ENCODE results near the gene ZNF76. TPM values are rescaled to one million over a fixed set of nuclear protein-coding genes. Genes with fewer than 3 reads are reported as not detected.

ZNF76 gene
- polyA plus RNA-seq, 3 donors, result 17.2 to 25.9 (median 23.3) TPM

- WGBS, 3 donors, result 27 to 86% (median 70%) methylated on average over 1 of the region's 1 CpG
- no peak overlapping the region for H3K27ac ChIP-seq (ENCODE audit: low read depth, low read length)
Measured at GRCh38 chr6:35230950-35231349, 28.6 kb upstream of the ZNF76 start.

- 93 to 99% (median 97%) methylated on average over 7 of the region's 7 CpGs for WGBS, 3 donors
- H3K27ac ChIP-seq (ENCODE audit: low read depth, low read length), result no peak overlapping the region
Measured at GRCh38 chr6:35231563-35231962, 28.0 kb upstream of the ZNF76 start.

GRCh38 chr6:35234901-35235300 is 24.6 kb upstream of the ZNF76 start:
- WGBS, 3 donors, result 72 to 83% (median 72%) methylated on average over 4 of the region's 4 CpGs
- no peak overlapping the region for H3K27ac ChIP-seq (ENCODE audit: low read depth, low read length)

DNA sequence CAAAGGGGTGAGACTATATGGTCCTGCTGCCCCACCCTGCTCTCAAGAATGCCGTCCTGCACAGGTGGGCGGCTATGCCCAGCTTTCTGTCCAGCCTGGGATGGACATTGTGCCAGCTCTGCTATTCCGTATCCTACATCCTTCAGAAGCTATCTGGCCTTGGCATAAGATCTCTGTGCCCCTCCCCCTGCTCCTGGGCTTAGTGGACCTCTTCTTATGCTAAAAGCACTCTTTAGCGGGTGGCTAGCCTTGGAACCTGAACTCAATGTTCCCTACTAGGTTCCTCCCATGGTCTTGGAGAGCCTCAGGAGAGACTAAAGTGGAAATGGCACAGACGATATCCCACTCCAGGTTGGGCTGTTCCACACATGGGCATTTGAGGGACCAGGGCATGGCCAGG is 23.3 kb upstream of the ZNF76 start:
- no peak overlapping the region for H3K27ac ChIP-seq (ENCODE audit: low read depth, low read length)
- WGBS, 3 donors, result 95 to 96% (median 96%) methylated on average over 5 of the region's 5 CpGs

DNA sequence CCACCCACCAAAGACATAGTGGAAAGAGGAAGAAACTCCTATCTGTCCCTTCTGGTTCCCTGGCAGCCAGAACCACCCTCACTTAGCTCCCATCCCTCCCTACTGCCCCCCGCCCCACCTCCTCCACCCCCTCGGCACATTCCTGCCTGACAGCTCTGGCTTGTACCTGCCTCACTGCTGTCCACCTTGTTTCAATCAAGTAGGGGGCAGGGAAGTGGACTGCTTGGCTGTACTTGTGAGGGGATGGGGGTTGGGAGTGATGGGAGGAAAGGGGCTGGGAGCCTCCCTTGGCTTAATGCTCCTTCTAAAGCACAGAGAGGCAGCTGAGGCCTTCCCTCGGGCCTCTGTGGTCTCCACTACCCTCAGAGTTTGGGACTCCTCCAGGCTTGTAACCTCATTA is 22.1 kb upstream of the ZNF76 start:
- no peak overlapping the region for H3K27ac ChIP-seq (ENCODE audit: low read depth, low read length)
- 61 to 73% (median 69%) methylated on average over 3 of the region's 3 CpGs for WGBS, 3 donors

DNA sequence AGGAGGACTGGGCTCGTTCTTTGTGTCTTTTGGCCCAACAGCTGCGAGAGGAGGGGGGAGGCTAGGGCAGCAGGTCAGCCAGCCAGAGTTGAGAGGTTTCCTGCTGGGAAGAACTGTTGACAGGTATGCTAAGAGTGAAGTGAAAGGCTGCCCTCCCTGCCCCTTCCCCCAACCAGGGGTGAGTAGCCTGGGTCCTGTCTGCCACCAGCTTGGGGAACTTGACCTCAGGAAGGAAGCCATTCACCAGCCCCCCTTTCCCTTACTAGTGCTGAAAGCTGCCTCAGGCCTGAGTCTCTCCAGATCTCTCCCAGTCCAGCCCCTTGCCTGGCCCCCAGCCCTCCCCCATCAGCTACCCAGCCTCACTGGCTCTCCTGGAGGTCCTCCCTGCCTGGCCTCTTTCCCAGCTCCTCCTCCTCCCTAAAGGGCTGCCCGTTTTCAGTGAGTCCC is 20.7 kb upstream of the ZNF76 start:
- H3K27ac ChIP-seq (ENCODE audit: low read depth, low read length), result no peak overlapping the region
- 27 to 75% (median 31%) methylated on average over 3 of the region's 3 CpGs for WGBS, 3 donors

DNA sequence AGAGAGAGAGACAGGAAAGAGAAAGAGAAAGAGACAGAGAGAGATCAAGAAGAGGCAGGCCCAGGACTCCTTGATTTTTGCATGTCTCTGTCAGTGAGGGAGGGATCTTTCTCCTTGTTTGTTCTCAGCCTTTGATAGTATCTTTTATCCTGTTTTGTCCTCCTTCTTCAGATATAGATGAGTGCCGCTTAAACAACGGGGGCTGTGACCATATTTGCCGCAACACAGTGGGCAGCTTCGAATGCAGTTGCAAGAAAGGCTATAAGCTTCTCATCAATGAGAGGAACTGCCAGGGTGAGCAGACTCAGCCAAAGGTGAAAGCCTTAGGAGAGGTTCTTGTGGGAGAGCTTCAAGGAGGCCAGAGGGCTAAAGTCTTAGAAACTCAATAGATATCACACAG is 20.0 kb upstream of the ZNF76 start:
- WGBS, 3 donors, result 88 to 93% (median 89%) methylated on average over 4 of the region's 4 CpGs
- H3K27ac ChIP-seq (ENCODE audit: low read depth, low read length), result no peak overlapping the region

GRCh38 chr6:35240838-35241801 is 18.4 kb upstream of the ZNF76 start:
- WGBS, 3 donors, result 43 to 45% (median 44%) methylated on average over 12 of the region's 12 CpGs
- no peak overlapping the region for H3K27ac ChIP-seq (ENCODE audit: low read depth, low read length)

DNA sequence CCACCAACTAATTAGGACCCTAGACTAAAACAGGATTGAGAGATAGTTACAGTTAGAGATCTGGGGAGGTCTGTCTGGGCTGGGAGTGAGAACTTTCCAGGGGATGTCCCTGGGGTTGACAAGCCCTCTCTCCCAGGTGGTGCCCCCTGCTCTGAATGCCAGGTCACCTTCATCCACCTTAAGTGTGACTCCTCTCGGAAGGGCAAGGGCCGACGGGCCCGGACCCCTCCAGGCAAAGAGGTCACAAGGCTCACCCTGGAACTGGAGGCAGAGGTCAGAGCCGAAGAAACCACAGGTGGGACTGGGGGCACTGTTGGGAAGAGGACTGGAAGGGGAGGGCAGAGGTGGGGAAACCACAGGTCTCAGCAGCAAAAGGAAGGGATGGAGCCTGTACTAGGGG is 17.0 kb upstream of the ZNF76 start:
- 88 to 98% (median 93%) methylated on average over 5 of the region's 5 CpGs for WGBS, 3 donors
- no peak overlapping the region for H3K27ac ChIP-seq (ENCODE audit: low read depth, low read length)

- H3K27ac ChIP-seq (ENCODE audit: low read depth, low read length), result no peak overlapping the region
- WGBS, 3 donors, result 97% methylated on average over 13 of the region's 13 CpGs
Measured at GRCh38 chr6:35242906-35243305, 16.6 kb upstream of the ZNF76 start.

DNA sequence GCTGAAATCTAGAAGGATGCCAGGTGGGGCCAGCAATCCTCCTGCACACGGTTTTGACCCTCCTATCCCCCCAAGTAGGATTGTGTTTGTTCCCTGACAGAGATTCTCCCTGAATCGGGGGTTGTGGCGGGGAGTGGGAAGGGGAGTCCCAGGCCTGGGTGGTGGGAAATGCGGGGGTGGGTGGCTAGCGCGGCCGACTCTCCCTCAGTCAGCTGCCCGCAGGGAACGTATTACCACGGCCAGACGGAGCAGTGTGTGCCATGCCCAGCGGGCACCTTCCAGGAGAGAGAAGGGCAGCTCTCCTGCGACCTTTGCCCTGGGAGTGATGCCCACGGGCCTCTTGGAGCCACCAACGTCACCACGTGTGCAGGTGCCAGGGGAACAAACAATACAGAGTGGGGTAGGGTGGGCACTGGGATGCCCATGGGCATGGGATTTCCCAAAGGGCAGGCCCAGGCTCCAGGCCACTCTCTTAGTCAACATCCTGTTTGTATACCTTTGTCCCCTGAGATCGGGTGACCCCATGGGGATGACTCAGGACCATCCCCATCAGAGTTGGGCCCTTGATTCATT is 16.1 kb upstream of the ZNF76 start:
- 70 to 87% (median 86%) methylated on average over 9 to 17 of the region's 17 CpGs for WGBS, 3 donors
- H3K27ac ChIP-seq (ENCODE audit: low read depth, low read length), result no peak overlapping the region

DNA sequence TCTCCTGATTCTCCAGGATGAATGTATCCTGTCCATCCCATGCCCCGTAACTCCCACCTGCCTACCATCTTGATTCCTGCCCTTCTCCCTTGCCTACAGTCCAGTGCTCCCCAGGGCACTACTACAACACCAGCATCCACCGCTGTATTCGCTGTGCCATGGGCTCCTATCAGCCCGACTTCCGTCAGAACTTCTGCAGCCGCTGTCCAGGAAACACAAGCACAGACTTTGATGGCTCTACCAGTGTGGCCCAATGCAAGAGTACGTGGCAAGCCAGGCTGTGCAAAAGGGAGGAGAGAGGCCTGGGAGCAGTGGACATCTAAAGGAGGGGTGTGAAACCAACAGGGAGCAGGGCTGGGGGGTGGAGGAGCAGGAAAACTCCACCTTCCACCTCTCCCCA is 15.0 kb upstream of the ZNF76 start:
- H3K27ac ChIP-seq (ENCODE audit: low read depth, low read length), result no peak overlapping the region
- 95 to 97% (median 95%) methylated on average over 7 of the region's 7 CpGs for WGBS, 3 donors

DNA sequence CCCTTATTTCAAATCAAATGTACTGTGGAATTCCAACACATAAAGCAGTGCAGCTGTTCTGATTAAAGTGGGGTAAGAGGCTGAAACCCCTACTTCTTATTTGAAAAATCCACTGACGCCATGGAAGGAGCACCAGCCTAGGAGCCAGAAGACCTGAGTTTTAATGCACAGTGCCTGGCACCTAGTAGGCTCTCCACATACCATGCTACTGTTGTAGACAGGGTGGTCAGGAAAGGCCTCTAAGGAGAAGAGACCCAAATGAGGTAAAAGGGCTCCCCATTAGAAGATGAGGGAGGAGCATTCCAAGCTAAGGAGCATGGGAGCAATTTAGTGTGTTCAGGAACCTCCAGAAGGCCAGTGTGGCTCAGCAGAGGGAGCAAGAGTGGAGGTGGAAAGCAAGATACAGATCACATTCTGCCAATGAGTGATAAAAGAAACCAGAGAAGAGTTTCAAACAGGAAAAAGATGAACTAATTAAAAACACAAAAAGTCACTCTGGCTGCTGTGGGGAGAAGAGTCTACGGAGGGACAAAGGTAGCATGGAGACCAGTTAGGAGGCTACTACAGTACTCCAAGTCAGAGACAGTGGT is 11.8 kb upstream of the ZNF76 start:
- no peak overlapping the region for H3K27ac ChIP-seq (ENCODE audit: low read depth, low read length)
- WGBS, 3 donors, result 94 to 97% (median 94%) methylated on average over 2 of the region's 2 CpGs

DNA sequence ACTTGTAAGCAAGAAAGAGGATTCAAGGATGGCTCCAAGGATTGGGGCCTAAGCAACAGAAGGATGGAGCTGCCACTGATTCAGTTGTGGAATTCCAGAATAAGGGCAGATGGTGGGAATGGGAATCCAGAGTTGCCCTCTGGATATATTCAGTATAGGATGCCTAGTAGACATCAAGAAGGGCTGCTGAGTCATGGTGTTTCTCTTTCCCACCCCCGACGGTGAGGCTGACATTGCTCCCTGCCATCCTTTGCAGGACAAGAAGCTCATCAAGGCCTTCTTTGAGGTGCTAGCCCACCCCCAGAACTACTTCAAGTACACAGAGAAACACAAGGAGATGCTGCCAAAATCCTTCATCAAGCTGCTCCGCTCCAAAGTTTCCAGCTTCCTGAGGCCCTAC is 11.2 kb upstream of the ZNF76 start:
- H3K27ac ChIP-seq (ENCODE audit: low read depth, low read length), result no peak overlapping the region
- WGBS, 3 donors, result 53 to 66% (median 55%) methylated on average over 3 of the region's 3 CpGs

DNA sequence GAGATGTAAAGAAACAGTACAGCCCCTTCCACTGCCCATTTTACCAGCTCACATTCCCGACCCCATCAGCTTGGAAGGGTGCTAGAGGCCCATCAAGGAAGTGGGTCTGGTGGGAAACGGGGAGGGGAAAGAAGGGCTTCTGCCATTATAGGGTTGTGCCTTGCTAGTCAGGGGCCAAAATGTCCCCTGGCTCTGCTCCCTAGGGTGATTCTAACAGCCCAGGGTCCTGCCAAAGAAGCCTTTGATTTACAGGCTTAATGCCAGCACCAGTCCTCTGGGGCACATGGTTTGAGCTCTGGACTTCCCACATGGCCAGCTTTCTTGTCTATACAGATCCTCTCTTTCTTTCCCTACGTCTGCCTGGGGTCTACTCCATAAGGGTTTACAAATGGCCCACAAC is 10.6 kb upstream of the ZNF76 start:
- no peak overlapping the region for H3K27ac ChIP-seq (ENCODE audit: low read depth, low read length)
- 67 to 79% (median 75%) methylated on average over 3 of the region's 3 CpGs for WGBS, 3 donors

GRCh38 chr6:35251949-35252348 is 7.6 kb upstream of the ZNF76 start:
- no peak overlapping the region for H3K27ac ChIP-seq (ENCODE audit: low read depth, low read length)
- 95 to 100% (median 98%) methylated on average over 3 of the region's 3 CpGs for WGBS, 3 donors

- 88 to 100% (median 96%) methylated on average over 1 of the region's 1 CpG for WGBS, 3 donors
- no peak overlapping the region for H3K27ac ChIP-seq (ENCODE audit: low read depth, low read length)
Measured at GRCh38 chr6:35253249-35253648, 6.3 kb upstream of the ZNF76 start.

DNA sequence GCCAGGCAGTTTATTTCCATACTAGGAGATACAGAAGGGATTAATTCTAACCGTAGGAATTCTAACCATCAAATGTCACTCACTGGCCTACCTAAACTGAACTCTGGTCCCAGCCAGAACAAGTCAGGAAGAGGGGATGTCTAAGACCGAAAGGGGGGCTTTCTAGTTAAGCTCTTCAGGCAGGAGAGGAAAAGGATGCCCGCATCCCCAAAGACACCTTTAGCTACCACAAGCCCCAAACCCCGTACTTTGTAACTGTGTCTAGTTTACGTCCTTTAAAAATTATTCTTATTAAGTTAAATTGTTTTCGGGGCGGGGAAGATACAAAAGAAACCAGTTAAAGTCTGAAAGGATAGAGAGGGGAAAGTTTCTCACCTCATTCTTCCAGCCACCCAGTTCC is 1.2 kb upstream of the ZNF76 start:
- 44 to 53% (median 44%) methylated on average over 7 of the region's 7 CpGs for WGBS, 3 donors
- no peak overlapping the region for H3K27ac ChIP-seq (ENCODE audit: low read depth, low read length)

- 0 to 1% (median 1%) methylated on average over 20 of the region's 20 CpGs for WGBS, 3 donors
Measured at GRCh38 chr6:35258858-35259193, 709 bp upstream of the ZNF76 start.

More at GRCh38 chr6:35258858-35259193, 709 bp upstream of the ZNF76 start:
- H3K27ac ChIP-seq (ENCODE audit: low read depth, low read length), result peak overlapping the region; percentile 26
